ENCODE data around the gene PAK1.

DNA sequence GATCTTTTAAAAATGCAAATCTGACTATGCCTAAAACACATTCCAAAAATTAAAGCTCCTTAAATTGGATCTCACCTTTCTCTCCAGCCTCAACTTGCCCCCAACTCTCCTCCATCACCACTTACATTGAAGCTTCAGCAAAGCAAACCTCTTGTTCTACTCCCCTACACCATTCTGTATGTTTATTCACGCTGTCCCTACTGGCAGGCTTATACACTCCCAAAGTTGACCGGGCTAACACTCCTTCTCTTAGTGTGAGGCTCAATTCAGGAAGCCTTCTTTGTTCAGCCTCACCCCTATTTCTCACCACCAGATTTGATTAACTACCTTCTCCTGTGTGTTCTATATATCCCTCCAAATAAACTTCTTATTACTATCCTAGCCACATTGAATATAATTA lies 170.6 kb downstream of the PAK1 start:
- TF ChIP-seq CTCF (IDR thresholded peaks at IDR 0.05) (no peak), POLR2A (IDR thresholded peaks at IDR 0.05) (no peak)
